HG02642 (cell line): ENCODE measurements around the gene PNPLA7.
"Not testable (repeated sequence)": the region's sequence is repeated elsewhere in the genome, so short reads cannot be mapped to it uniquely, and the experiment has no call there.

ENCODE experiments used
- ATAC-seq: cut with Tn5 transposase; IDR thresholded peaks from one replicate; pipeline ENCODE4 v1.9.1; 2021; ENCODE audit warnings: mild to moderate bottlenecking; ENCODE audit not compliant: unreplicated experiment, poor library complexity

The PNPLA7 gene

GRCh38 chr9:137484551-137485315 lies 65.5 kb downstream of the PNPLA7 start:
- ATAC-seq: no peak

- no peak for ATAC-seq
Observed at GRCh38 chr9:137482094-137482781, 68.0 kb downstream of the PNPLA7 start.

GRCh38 chr9:137480686-137481683 lies 69.2 kb downstream of the PNPLA7 start:
- no peak for ATAC-seq

- ATAC-seq: no peak
Observed at GRCh38 chr9:137479892-137480685, 70.1 kb downstream of the PNPLA7 start.

- ATAC-seq: no peak
Observed at GRCh38 chr9:137478962-137479861, 71.0 kb downstream of the PNPLA7 start.

GRCh38 chr9:137478613-137478961 lies 71.6 kb downstream of the PNPLA7 start:
- no peak for ATAC-seq

- no peak for ATAC-seq
Observed at GRCh38 chr9:137477778-137478612, 72.2 kb downstream of the PNPLA7 start.

GRCh38 chr9:137476856-137477255 lies 73.3 kb downstream of the PNPLA7 start:
- ATAC-seq: no peak

GRCh38 chr9:137475666-137476065 lies 74.5 kb downstream of the PNPLA7 start:
- no peak for ATAC-seq

- ATAC-seq: no peak
Observed at GRCh38 chr9:137474271-137474670, 75.9 kb downstream of the PNPLA7 start.

- no peak for ATAC-seq
Observed at GRCh38 chr9:137470785-137471184, 79.4 kb downstream of the PNPLA7 start.

- no peak for ATAC-seq
Observed at GRCh38 chr9:137467896-137468295, 82.3 kb downstream of the PNPLA7 start.

GRCh38 chr9:137467161-137467581 lies 83.0 kb downstream of the PNPLA7 start:
- no peak for ATAC-seq

GRCh38 chr9:137466389-137467085 lies 83.7 kb downstream of the PNPLA7 start:
- ATAC-seq: not testable (repeated sequence)

GRCh38 chr9:137465720-137466388 lies 84.3 kb downstream of the PNPLA7 start:
- no peak for ATAC-seq

GRCh38 chr9:137465000-137465719 lies 85.0 kb downstream of the PNPLA7 start:
- ATAC-seq: no peak
